Astrocyte (in vitro differentiated cells and primary cell): ENCODE results near the gene ABCA7. TPM values are rescaled to one million over a fixed set of nuclear protein-coding genes. Genes with fewer than 3 reads are reported as not detected.

ENCODE experiments used
- DNase-seq: peaks from one replicate; pipeline ENCODE4 v3.0.0-alpha.2; 2010; ENCODE audit warnings: low read depth
- FAIRE-seq: peaks from 2 replicates; lab custom pipeline; 2011; peaks lifted over from hg19 to GRCh38; lab: Jason Lieb, UNC
- H2AFZ ChIP-seq: 2 replicates; pipeline ENCODE4 v1.6.0; 2012; ENCODE audit warnings: low read depth, low read length, inconsistent platforms
- H3K27ac ChIP-seq: 2 replicates; pipeline ENCODE4 v1.5.1; 2011; ENCODE audit warnings: low read depth, low read length, inconsistent platforms
- H3K27me3 ChIP-seq: 2 replicates; pipeline ENCODE4 v1.6.0; 2011; ENCODE audit warnings: low read length, inconsistent platforms; ENCODE audit not compliant: insufficient read depth
- H3K36me3 ChIP-seq: 2 replicates; pipeline ENCODE4 v1.5.1; 2011; ENCODE audit warnings: low read length, inconsistent platforms; ENCODE audit not compliant: insufficient read depth
- H3K4me1 ChIP-seq: 2 replicates; pipeline ENCODE4 v1.5.1; 2011; ENCODE audit warnings: low read length, inconsistent platforms; ENCODE audit not compliant: insufficient read depth
- H3K4me2 ChIP-seq: 2 replicates; pipeline ENCODE4 v1.6.0; 2012; ENCODE audit warnings: low read length, inconsistent platforms
- H3K4me3 ChIP-seq: 2 replicates; pipeline ENCODE4 v1.5.1; 2011; ENCODE audit warnings: low read depth, mild to moderate bottlenecking, low read length, inconsistent platforms; ENCODE audit not compliant: insufficient read depth
- H3K79me2 ChIP-seq: 2 replicates; pipeline ENCODE4 v1.6.0; 2012; ENCODE audit warnings: mild to moderate bottlenecking, low read length, inconsistent platforms; ENCODE audit not compliant: insufficient read depth
- H3K9ac ChIP-seq: 2 replicates; pipeline ENCODE4 v1.6.0; 2012; ENCODE audit warnings: mild to moderate bottlenecking, low read length, inconsistent platforms
- H3K9me3 ChIP-seq: 2 replicates; pipeline ENCODE4 v1.5.1; 2012; ENCODE audit warnings: low read depth, mild to moderate bottlenecking, low read length, inconsistent platforms; ENCODE audit not compliant: insufficient read depth
- H4K20me1 ChIP-seq: 2 replicates; pipeline ENCODE4 v1.6.0; 2012; ENCODE audit warnings: low read length, inconsistent platforms; ENCODE audit not compliant: insufficient read depth
- H3K27ac Mint-ChIP-seq: one replicate; pipeline ENCODE4 v1.8.0; 2021; ENCODE audit warnings: mild to moderate bottlenecking, mixed read lengths; ENCODE audit not compliant: unreplicated experiment
- H3K27me3 Mint-ChIP-seq: one replicate; pipeline ENCODE4 v1.8.0; 2021; ENCODE audit warnings: low read depth, mixed read lengths; ENCODE audit not compliant: unreplicated experiment
- H3K36me3 Mint-ChIP-seq: one replicate; pipeline ENCODE4 v1.8.0; 2021; ENCODE audit warnings: low read depth, mixed read lengths; ENCODE audit not compliant: unreplicated experiment
- H3K4me1 Mint-ChIP-seq: one replicate; pipeline ENCODE4 v1.8.0; 2021; ENCODE audit warnings: low read depth, mixed read lengths; ENCODE audit not compliant: unreplicated experiment
- H3K4me3 Mint-ChIP-seq: one replicate; pipeline ENCODE4 v1.8.0; 2021; ENCODE audit warnings: mild to moderate bottlenecking, moderate library complexity, mixed read lengths; ENCODE audit not compliant: unreplicated experiment
- H3K9me3 Mint-ChIP-seq: one replicate; pipeline ENCODE4 v1.8.0; 2021; ENCODE audit warnings: mild to moderate bottlenecking, mixed read lengths; ENCODE audit not compliant: unreplicated experiment
- CTCF ChIP-seq: IDR thresholded peaks from 2 replicates; pipeline ENCODE4 v1.5.1; 2011; ENCODE audit warnings: low read depth, mild to moderate bottlenecking, inconsistent platforms, low read length, moderate library complexity; ENCODE audit not compliant: insufficient read depth
- EZH2 ChIP-seq: IDR thresholded peaks from 2 replicates; pipeline ENCODE4 v1.6.1; 2012; ENCODE audit warnings: mild to moderate bottlenecking, low read length, inconsistent platforms; ENCODE audit not compliant: insufficient read depth
- total RNA-seq: library from RNA; stranded (reverse); gene quantifications from 2 replicates; pipeline ENCODE4 v1.2.1, GENCODE V29; 2021

Gene ABCA7
- total RNA-seq, 1 donor from 2014 or later: 18.4 TPM

- Histone ChIP-seq H3K4me2 (no peak overlapping the region), H4K20me1 (peaks cover 44% of the 10 kb centered on the region), H3K27me3 (no peaks in the 10 kb centered on the region), H3K27ac (no peak overlapping the region), H3K79me2 (peaks cover 19% of the 10 kb centered on the region), H3K9ac (no peak overlapping the region), H3K9me3 (no peaks in the 10 kb centered on the region), H3K4me3 (no peak overlapping the region), H3K4me1 (peaks cover 21% of the 10 kb centered on the region), H2AFZ (no peak overlapping the region), H3K36me3 (no peaks in the 10 kb centered on the region)
- TF ChIP-seq EZH2 (no peak), CTCF (no peak)
- no peak for DNase-seq
- FAIRE-seq: no peak
- H3K4me1 Mint-ChIP-seq: no peaks in the 10 kb centered on the region
- H3K9me3 Mint-ChIP-seq: no peaks in the 10 kb centered on the region
- H3K36me3 Mint-ChIP-seq: no peaks in the 10 kb centered on the region
- no peaks in the 10 kb centered on the region for H3K27me3 Mint-ChIP-seq
- no peak overlapping the region for H3K27ac Mint-ChIP-seq
- H3K4me3 Mint-ChIP-seq: no peak overlapping the region
Observed at GRCh38 chr19:1109697-1110671, 70.1 kb downstream of the ABCA7 start.

GRCh38 chr19:1110809-1111640, 71.1 kb downstream of the ABCA7 start:
- TF ChIP-seq CTCF: no peak
- no peak for TF ChIP-seq EZH2
- H3K9me3 ChIP-seq: no peaks in the 10 kb centered on the region
- Mint-ChIP-seq H3K4me3 (no peak overlapping the region), H3K4me1 (no peaks in the 10 kb centered on the region), H3K27me3 (no peaks in the 10 kb centered on the region), H3K9me3 (no peaks in the 10 kb centered on the region), H3K36me3 (no peaks in the 10 kb centered on the region), H3K27ac (no peak overlapping the region)
- H3K4me2 ChIP-seq: no peak overlapping the region
- H3K36me3 ChIP-seq: no peaks in the 10 kb centered on the region
- no peak overlapping the region for H3K9ac ChIP-seq
- no peak overlapping the region for H3K4me3 ChIP-seq
- H3K27ac ChIP-seq: no peak overlapping the region
- no peak overlapping the region for H2AFZ ChIP-seq
- no peaks in the 10 kb centered on the region for H3K27me3 ChIP-seq
- DNase-seq (no peak), FAIRE-seq (no peak)
- peaks cover 9% of the 10 kb centered on the region for H3K79me2 ChIP-seq
- peaks cover 12% of the 10 kb centered on the region for H3K4me1 ChIP-seq
- peaks cover 35% of the 10 kb centered on the region for H4K20me1 ChIP-seq
